Glutamatergic neuron (in vitro differentiated cells): ENCODE data around the gene TXNDC11. TPM values are rescaled to one million over a fixed set of nuclear protein-coding genes. Genes with fewer than 3 reads are reported as not detected.

Experiments
- DNase-seq: peaks from one replicate; pipeline ENCODE4 v3.0.0; 2022
- H3K27ac Mint-ChIP-seq: one replicate; pipeline ENCODE4 v1.8.0; 2020; ENCODE audit warnings: mild to moderate bottlenecking, mixed read lengths, inconsistent platforms; ENCODE audit not compliant: unreplicated experiment
- H3K27me3 Mint-ChIP-seq: one replicate; pipeline ENCODE4 v1.8.0; 2020; ENCODE audit warnings: mild to moderate bottlenecking, moderate library complexity, mixed read lengths, inconsistent platforms; ENCODE audit not compliant: unreplicated experiment
- H3K36me3 Mint-ChIP-seq: one replicate; pipeline ENCODE4 v1.8.0; 2020; ENCODE audit warnings: mild to moderate bottlenecking, mixed read lengths, inconsistent platforms; ENCODE audit not compliant: unreplicated experiment
- H3K4me1 Mint-ChIP-seq: one replicate; pipeline ENCODE4 v1.8.0; 2020; ENCODE audit warnings: mild to moderate bottlenecking, low read depth, mixed read lengths, inconsistent platforms; ENCODE audit not compliant: unreplicated experiment
- H3K4me3 Mint-ChIP-seq: one replicate; pipeline ENCODE4 v1.8.0; 2020; ENCODE audit warnings: mild to moderate bottlenecking, mixed read lengths, inconsistent platforms; ENCODE audit not compliant: unreplicated experiment
- H3K9me3 Mint-ChIP-seq: one replicate; pipeline ENCODE4 v1.8.0; 2020; ENCODE audit warnings: mild to moderate bottlenecking, moderate library complexity, mixed read lengths, inconsistent platforms; ENCODE audit not compliant: unreplicated experiment
- total RNA-seq: library from RNA; stranded (reverse); fragmentation: NEBNext Ultra II Directional; extraction: Animal tissue kit (Norgen Biotek cat#: 25700); gene quantifications from one replicate; pipeline ENCODE4 v1.2.1, GENCODE V29; 2021; ENCODE audit not compliant: unreplicated experiment
- TF ChIP-seq, protein P1 (sequence below): fragments of 200-600 bp; sonication (generic); IDR thresholded peaks from one replicate; pipeline ENCODE4 v1.5.0; 2021; ENCODE audit not compliant: partially characterized antibody, unreplicated experiment

The TXNDC11 gene
- total RNA-seq, 1 donor from 2014 or later = 18.4 TPM

DNA sequence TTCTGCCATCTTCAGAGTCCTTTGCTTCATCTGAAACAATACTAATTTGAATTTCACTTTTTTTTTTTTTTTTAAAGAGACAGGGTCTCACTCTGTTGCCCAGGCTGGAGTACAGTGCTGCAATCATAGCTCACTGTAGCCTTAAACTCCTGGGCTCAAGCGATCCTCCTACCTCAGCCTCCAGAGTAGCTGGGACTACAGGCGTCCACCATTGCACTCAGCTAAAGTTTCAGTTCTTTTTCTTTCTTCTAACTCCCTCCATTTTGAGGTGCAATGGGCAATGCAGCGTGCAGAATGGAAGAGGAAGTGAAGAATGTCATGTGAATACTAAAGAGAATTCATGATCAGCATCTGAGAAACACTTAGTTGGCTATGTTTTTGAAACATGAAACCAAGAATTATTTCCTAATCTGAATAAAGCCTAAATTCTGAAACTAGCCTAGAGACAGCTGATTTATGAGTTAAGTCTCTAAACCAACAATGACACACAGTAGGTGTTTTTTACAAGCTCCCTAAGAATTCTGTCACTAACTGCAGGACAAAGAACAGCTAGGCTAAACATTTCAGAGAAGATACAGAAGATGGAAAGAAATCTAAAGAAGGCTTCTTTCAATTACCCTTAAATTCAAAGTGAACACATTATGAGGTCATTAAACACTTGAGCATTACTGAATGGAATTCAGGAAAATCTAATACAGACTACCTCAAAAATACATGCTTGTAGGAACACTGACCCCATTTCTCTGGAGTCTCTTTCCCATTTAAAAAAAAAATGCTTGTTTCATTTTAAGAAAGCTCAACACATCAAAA lies 53.4 kb downstream of the TXNDC11 start:
- Mint-ChIP-seq H3K27ac (no peak overlapping the region), H3K9me3 (no peaks in the 10 kb centered on the region), H3K4me1 (peaks cover 21% of the 10 kb centered on the region), H3K36me3 (no peaks in the 10 kb centered on the region), H3K4me3 (no peak overlapping the region), H3K27me3 (no peaks in the 10 kb centered on the region)
- DNase-seq = no peak
- TF ChIP-seq, protein P1, sequence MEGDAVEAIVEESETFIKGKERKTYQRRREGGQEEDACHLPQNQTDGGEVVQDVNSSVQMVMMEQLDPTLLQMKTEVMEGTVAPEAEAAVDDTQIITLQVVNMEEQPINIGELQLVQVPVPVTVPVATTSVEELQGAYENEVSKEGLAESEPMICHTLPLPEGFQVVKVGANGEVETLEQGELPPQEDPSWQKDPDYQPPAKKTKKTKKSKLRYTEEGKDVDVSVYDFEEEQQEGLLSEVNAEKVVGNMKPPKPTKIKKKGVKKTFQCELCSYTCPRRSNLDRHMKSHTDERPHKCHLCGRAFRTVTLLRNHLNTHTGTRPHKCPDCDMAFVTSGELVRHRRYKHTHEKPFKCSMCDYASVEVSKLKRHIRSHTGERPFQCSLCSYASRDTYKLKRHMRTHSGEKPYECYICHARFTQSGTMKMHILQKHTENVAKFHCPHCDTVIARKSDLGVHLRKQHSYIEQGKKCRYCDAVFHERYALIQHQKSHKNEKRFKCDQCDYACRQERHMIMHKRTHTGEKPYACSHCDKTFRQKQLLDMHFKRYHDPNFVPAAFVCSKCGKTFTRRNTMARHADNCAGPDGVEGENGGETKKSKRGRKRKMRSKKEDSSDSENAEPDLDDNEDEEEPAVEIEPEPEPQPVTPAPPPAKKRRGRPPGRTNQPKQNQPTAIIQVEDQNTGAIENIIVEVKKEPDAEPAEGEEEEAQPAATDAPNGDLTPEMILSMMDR = no peak

DNA sequence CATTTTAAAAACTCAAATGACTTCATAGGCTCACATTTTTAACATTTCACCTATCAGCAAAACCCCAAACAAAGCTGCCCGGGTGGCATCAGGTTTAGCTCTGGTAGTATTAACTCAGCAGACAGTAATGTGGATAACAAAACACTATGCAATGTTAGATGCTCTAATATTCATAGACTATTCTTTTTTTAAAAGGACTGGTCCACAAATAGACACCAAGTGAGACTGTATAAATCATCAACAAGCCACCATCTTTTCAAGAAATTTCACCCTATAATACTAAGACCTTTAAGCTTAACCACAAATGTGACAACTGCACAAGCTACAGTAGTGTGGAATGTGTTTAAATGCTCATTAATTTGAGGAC lies 54.2 kb downstream of the TXNDC11 start:
- DNase-seq = no peak
- Mint-ChIP-seq H3K4me1 (peaks cover 27% of the 10 kb centered on the region), H3K27ac (no peak overlapping the region), H3K36me3 (no peaks in the 10 kb centered on the region), H3K9me3 (no peaks in the 10 kb centered on the region), H3K4me3 (no peak overlapping the region), H3K27me3 (no peaks in the 10 kb centered on the region)
- TF ChIP-seq, protein P1 = no peak

DNA sequence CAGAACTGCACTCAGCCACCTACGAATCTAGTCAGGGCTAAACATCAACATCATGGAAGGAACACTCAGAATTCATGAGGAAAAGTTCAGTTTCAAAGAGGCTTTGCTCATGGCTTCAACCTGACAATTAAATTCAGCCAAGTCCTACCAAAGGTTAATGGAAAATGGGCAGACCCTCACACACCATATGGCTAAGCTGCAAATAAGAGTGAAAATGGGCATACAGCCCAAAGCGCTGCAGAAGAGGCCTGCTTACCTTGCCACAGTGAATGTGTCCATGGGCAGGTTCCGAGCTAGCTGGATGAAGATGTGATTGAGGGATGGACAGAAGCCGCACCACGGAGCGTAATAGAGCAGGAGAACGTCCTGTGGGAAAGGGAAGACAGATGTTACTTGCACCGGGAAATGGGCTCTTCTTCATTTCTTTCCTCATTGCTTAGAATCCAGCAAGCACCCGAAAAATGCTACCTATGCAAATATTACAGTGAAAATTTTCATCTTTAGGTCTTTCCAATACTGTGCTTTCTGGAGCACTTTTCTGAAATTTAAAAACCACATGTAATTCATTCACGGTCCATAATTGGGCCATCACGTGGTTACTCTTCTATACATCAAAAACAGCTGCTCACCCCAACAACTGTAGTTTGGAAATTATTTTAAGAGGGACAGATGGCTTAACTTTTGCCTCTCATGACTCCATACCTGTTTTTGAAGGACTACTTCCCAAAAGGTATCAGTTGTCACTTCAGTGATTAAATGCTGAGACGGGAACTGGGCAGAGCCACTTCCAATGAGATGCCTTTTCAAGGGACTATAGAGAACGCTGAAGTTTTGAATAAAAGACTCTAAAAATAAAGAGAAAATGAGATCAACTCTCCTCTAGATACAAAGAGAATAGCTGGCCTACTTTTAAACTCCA lies 54.8 kb downstream of the TXNDC11 start:
- no peaks in the 10 kb centered on the region for H3K9me3 Mint-ChIP-seq
- TF ChIP-seq, protein P1 = no peak
- DNase-seq = no peak
- peaks cover 3% of the 10 kb centered on the region for H3K27me3 Mint-ChIP-seq
- H3K4me3 Mint-ChIP-seq = no peak overlapping the region
- H3K36me3 Mint-ChIP-seq = no peaks in the 10 kb centered on the region
- H3K27ac Mint-ChIP-seq = no peak overlapping the region
- peaks cover 30% of the 10 kb centered on the region for H3K4me1 Mint-ChIP-seq

DNA sequence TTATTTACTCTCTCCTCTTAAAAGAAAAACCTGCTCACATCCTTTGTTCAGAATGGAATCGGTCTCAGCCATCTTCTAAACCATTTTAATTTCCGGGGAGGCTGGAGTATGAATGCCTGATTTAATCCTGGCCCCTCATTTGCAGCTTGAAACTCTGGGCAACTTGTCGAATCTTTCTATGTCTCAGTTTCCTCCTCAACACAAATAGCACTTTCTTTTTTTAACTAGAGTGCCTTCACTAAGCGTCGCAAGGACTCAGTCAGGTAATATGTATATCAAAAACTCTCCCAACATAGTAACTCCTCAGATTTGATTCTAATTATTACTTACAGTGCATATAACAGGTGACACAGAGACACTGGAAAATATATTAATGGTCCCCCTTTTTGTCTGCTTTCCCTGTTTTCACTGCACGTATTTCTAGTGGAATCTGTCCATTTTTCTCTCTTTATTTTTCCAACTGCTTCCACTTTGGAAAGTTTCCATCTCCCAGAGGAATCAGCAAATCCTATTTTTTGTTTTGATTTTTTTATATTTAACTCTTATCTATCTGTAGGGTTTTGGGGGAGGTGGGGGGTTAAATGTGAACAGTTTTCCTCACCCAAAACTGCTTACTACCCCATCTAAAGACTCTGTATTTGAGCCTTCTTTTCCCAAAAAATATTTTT lies 55.8 kb downstream of the TXNDC11 start:
- Mint-ChIP-seq H3K9me3 (no peaks in the 10 kb centered on the region), H3K4me3 (no peak overlapping the region), H3K27me3 (peaks cover 5% of the 10 kb centered on the region), H3K4me1 (peaks cover 38% of the 10 kb centered on the region), H3K36me3 (no peaks in the 10 kb centered on the region), H3K27ac (no peak overlapping the region)
- DNase-seq = no peak
- TF ChIP-seq, protein P1 = no peak
